Keratinocyte (primary cell): ENCODE measurements around the gene LHFPL3. TPM values are rescaled to one million over a fixed set of nuclear protein-coding genes. Genes with fewer than 3 reads are reported as not detected.

Source experiments
- DNase-seq: peaks from one replicate; pipeline ENCODE4 v3.0.0-alpha.2; 2011; ENCODE audit warnings: low read depth, missing footprints, low spot score
- FAIRE-seq: peaks from 2 replicates; lab custom pipeline; 2011; peaks lifted over from hg19 to GRCh38; lab: Jason Lieb, UNC
- H2AFZ ChIP-seq: 2 replicates; pipeline ENCODE4 v1.6.0; 2012; ENCODE audit warnings: low read length, control low read depth, inconsistent platforms; ENCODE audit not compliant: control insufficient read depth
- H3K27ac ChIP-seq: 2 replicates; pipeline ENCODE4 v1.5.1; 2011; ENCODE audit warnings: low read length; ENCODE audit not compliant: control insufficient read depth, insufficient read depth
- H3K27me3 ChIP-seq: 3 replicates; pipeline ENCODE4 v1.6.0; 2011; ENCODE audit warnings: low read length; ENCODE audit not compliant: control insufficient read depth, insufficient read depth; ENCODE audit errors: extremely low read depth
- H3K36me3 ChIP-seq, 2 experiments: 2 replicates in 1 of 2; 3 replicates in 1 of 2; pipeline ENCODE4 v1.5.1; 2011; ENCODE audit warnings: low read length in 2 of 2, mild to moderate bottlenecking in 1 of 2; ENCODE audit not compliant: control insufficient read depth in 2 of 2, insufficient read depth in 2 of 2; ENCODE audit errors: extremely low read depth in 1 of 2
- H3K4me1 ChIP-seq: 3 replicates; pipeline ENCODE4 v1.5.1; 2011; ENCODE audit warnings: low read length; ENCODE audit not compliant: control insufficient read depth, insufficient read depth; ENCODE audit errors: extremely low read depth
- H3K4me2 ChIP-seq: 3 replicates; pipeline ENCODE4 v1.6.0; 2011; ENCODE audit warnings: low read depth, low read length; ENCODE audit not compliant: control insufficient read depth, insufficient read depth; ENCODE audit errors: extremely low read depth
- H3K4me3 ChIP-seq, 3 experiments: fragments of 200-600 bp in 1 of 3; sonication (generic) in 1 of 3; 2 replicates in 2 of 3; 3 replicates in 1 of 3; pipeline ENCODE4 v1.5.1; 2011 to 2016; ENCODE audit warnings: low read length in 3 of 3, mild to moderate bottlenecking in 3 of 3, control low read depth in 2 of 3, inconsistent platforms in 1 of 3, low read depth in 1 of 3, mixed read lengths in 1 of 3, mixed run types in 1 of 3, moderate library complexity in 1 of 3; ENCODE audit not compliant: control insufficient read depth in 2 of 3, insufficient read depth in 2 of 3; ENCODE audit errors: extremely low read depth in 1 of 3
- H3K79me2 ChIP-seq: 2 replicates; pipeline ENCODE4 v1.6.0; 2012; ENCODE audit warnings: low read length; ENCODE audit not compliant: control insufficient read depth, insufficient read depth
- H3K9ac ChIP-seq: 3 replicates; pipeline ENCODE4 v1.6.0; 2011; ENCODE audit warnings: low read length; ENCODE audit not compliant: control insufficient read depth, insufficient read depth; ENCODE audit errors: extremely low read depth
- H3K9me1 ChIP-seq: 3 replicates; pipeline ENCODE4 v1.6.0; 2011; ENCODE audit warnings: low read length; ENCODE audit not compliant: control insufficient read depth, insufficient read depth; ENCODE audit errors: extremely low read depth
- H3K9me3 ChIP-seq: 2 replicates; pipeline ENCODE4 v1.5.1; 2012; ENCODE audit warnings: low read depth, low read length; ENCODE audit not compliant: control insufficient read depth
- H4K20me1 ChIP-seq: 3 replicates; pipeline ENCODE4 v1.6.0; 2011; ENCODE audit warnings: low read length; ENCODE audit not compliant: control insufficient read depth, insufficient read depth; ENCODE audit errors: extremely low read depth
- EZH2 ChIP-seq: IDR thresholded peaks from one replicate; pipeline ENCODE4 v1.6.1; 2012; ENCODE audit warnings: inconsistent platforms, mild to moderate bottlenecking, low read length, moderate library complexity
- dilution Hi-C: fragments of 300-500 bp; cut with MboI; formaldehyde crosslinking; loops from one replicate; pipeline ENCODE4 v1.7.0; 2020; ENCODE audit warnings: low sequenced_read_pairs; ENCODE audit not compliant: extremely low pct_ligation_motif_present
- polyA plus RNA-seq, 5 experiments: library from polyadenylated mRNA; depleted of rRNA in 3 of 5; stranded (reverse) in 3 of 5; stranded (forward) in 1 of 5; unstranded in 1 of 5; fragments of >200 nt; gene quantifications; 1 replicate in 1 of 5; 2 replicates in 3 of 5; 3 replicates in 1 of 5; pipeline versions ENCODE4 v1.2.1 to v1.2.3, GENCODE V29; 2011 to 2012; ENCODE audit warnings: missing spikeins in 2 of 5, low read depth in 1 of 5, low replicate concordance in 1 of 5
- TF ChIP-seq, protein P1 (sequence below), 3 experiments: IDR thresholded peaks in 1 of 3; conservative IDR thresholded peaks in 1 of 3; optimal IDR thresholded peaks in 1 of 3; 2 replicates in 2 of 3; 3 replicates in 1 of 3; pipeline versions ENCODE3 to v1.5.1; 2011; ENCODE audit warnings: low read length in 3 of 3, mild to moderate bottlenecking in 3 of 3, moderate library complexity in 2 of 3, control low read depth in 1 of 3, inconsistent platforms in 1 of 3; ENCODE audit not compliant: insufficient read depth in 2 of 3; ENCODE audit errors: extremely low read depth in 1 of 3

LHFPL3 gene
- polyA plus RNA-seq, 1 donor (not counting 4 experiments of a cell fraction or from before 2014, with no cell fraction given): not detected

DNA sequence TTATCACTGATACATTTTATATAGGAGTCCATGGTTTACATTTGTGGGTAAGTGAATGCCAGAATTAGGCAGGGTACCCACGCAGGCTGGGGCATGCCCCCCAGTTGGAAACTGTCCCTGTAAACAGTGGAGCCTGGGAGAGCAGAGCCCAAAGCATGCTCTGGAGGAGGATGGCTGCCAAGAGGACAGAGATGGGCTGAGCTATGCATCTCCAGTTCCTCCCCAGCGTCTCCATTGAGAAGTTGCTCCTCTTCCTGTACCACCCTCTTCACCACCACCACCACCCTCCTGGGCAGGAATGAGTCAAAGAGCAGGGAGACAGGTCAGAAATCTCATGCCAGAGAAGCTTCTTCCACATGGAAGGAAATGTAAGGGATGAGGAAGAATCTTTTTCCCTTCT lies 617.9 kb downstream of the LHFPL3 start:
- H3K27me3 ChIP-seq: no peaks in the 10 kb centered on the region
- H3K9me3 ChIP-seq: no peaks in the 10 kb centered on the region
- FAIRE-seq (no peak), DNase-seq (no peak)
- peak overlapping the region; percentile 81 for H3K9ac ChIP-seq
- H2AFZ ChIP-seq: peak overlapping the region; percentile 94
- no peak overlapping the region for H3K4me3 ChIP-seq
- peak overlapping the region; percentile 52 for H3K4me2 ChIP-seq
- H3K9me1 ChIP-seq: no peaks in the 10 kb centered on the region
- TF ChIP-seq, protein P1, sequence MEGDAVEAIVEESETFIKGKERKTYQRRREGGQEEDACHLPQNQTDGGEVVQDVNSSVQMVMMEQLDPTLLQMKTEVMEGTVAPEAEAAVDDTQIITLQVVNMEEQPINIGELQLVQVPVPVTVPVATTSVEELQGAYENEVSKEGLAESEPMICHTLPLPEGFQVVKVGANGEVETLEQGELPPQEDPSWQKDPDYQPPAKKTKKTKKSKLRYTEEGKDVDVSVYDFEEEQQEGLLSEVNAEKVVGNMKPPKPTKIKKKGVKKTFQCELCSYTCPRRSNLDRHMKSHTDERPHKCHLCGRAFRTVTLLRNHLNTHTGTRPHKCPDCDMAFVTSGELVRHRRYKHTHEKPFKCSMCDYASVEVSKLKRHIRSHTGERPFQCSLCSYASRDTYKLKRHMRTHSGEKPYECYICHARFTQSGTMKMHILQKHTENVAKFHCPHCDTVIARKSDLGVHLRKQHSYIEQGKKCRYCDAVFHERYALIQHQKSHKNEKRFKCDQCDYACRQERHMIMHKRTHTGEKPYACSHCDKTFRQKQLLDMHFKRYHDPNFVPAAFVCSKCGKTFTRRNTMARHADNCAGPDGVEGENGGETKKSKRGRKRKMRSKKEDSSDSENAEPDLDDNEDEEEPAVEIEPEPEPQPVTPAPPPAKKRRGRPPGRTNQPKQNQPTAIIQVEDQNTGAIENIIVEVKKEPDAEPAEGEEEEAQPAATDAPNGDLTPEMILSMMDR (optimal IDR thresholded peaks at IDR 0.05 in 1 of 3, IDR thresholded peaks at IDR 0.05 in 1 of 3, conservative IDR thresholded peaks at IDR 0.05 in 1 of 3; ENCODE audit: extremely low read depth in 1 of 3, insufficient read depth in 2 of 3, low read length in 3 of 3): no peak
- no peak for TF ChIP-seq EZH2
- dilution Hi-C loops: no loop called here
- no peaks in the 10 kb centered on the region for H3K79me2 ChIP-seq
- H3K36me3 ChIP-seq: no peaks in the 10 kb centered on the region
- peak overlapping the region; percentile 98 for H3K27ac ChIP-seq
- peaks cover 36% of the 10 kb centered on the region for H3K4me1 ChIP-seq
- H4K20me1 ChIP-seq: no peaks in the 10 kb centered on the region

DNA sequence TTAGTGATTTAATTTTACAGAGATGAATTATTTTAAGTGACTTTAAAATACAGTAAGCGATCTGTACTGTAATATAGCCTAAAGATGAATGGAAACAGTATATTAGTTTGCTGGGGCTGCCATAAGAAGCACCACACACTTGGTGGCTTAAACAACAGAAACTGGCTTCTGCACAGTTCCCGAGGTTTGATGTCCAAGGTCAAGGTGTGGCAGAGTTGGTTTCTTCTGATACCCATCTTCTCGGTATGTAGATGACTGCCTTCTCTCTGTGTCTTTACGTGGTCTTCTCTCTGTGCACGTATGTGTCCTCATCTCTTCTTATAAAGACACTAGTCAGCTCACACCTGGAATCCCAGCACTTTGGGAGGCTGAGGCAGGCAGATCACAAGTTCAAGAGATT lies 621.6 kb downstream of the LHFPL3 start:
- H3K4me2 ChIP-seq: no peak overlapping the region
- H3K9me3 ChIP-seq: no peaks in the 10 kb centered on the region
- dilution Hi-C loops: no loop called here
- H3K27me3 ChIP-seq: no peaks in the 10 kb centered on the region
- DNase-seq: no peak
- no peaks in the 10 kb centered on the region for H3K36me3 ChIP-seq
- no peak overlapping the region for H3K4me3 ChIP-seq
- H3K79me2 ChIP-seq: no peaks in the 10 kb centered on the region
- TF ChIP-seq, protein P1 (optimal IDR thresholded peaks at IDR 0.05 in 1 of 3, IDR thresholded peaks at IDR 0.05 in 1 of 3, conservative IDR thresholded peaks at IDR 0.05 in 1 of 3; ENCODE audit: extremely low read depth in 1 of 3, insufficient read depth in 2 of 3, low read length in 3 of 3): no peak
- no peak for TF ChIP-seq EZH2
- H3K4me1 ChIP-seq: peaks cover 17% of the 10 kb centered on the region
- no peaks in the 10 kb centered on the region for H4K20me1 ChIP-seq
- H3K9ac ChIP-seq: no peak overlapping the region
- H3K9me1 ChIP-seq: no peaks in the 10 kb centered on the region
- H2AFZ ChIP-seq: no peak overlapping the region
- no peak overlapping the region for H3K27ac ChIP-seq
- FAIRE-seq: no peak
